Subcutaneous abdominal adipose tissue (tissue), 5 donors: Measurements from ENCODE around the gene CA10.

Experiments used
- H3K27ac ChIP-seq: one replicate; pipeline ENCODE4 v1.7.0; 2013; ENCODE audit warnings: low read depth, mild to moderate bottlenecking, inconsistent platforms, low read length, moderate library complexity
- H3K27me3 ChIP-seq, 5 donors: one replicate each; pipeline ENCODE4 v1.7.0; 2013; ENCODE audit warnings: low read length in 5 of 5, inconsistent platforms in 1 of 5; ENCODE audit not compliant: control insufficient read depth in 5 of 5, insufficient read depth in 4 of 5
- H3K36me3 ChIP-seq, 5 donors: one replicate each; pipeline ENCODE4 v1.7.0; 2013; ENCODE audit warnings: low read length in 5 of 5; ENCODE audit not compliant: control insufficient read depth in 5 of 5, insufficient read depth in 5 of 5
- H3K4me1 ChIP-seq, 5 donors: one replicate each; pipeline ENCODE4 v1.7.0; 2013; ENCODE audit warnings: low read length in 5 of 5, mild to moderate bottlenecking in 3 of 5, moderate library complexity in 1 of 5; ENCODE audit not compliant: control insufficient read depth in 5 of 5, insufficient read depth in 5 of 5
- H3K4me3 ChIP-seq, 5 donors: one replicate each; pipeline ENCODE4 v1.7.0; 2013; ENCODE audit warnings: low read length in 5 of 5, low read depth in 1 of 5
- H3K9ac ChIP-seq, 5 donors: one replicate each; pipeline ENCODE4 v1.7.0; 2013; ENCODE audit warnings: low read length in 5 of 5, mild to moderate bottlenecking in 4 of 5, moderate library complexity in 3 of 5
- H3K9me3 ChIP-seq, 5 donors: one replicate each; pipeline ENCODE4 v1.7.0; 2013; ENCODE audit warnings: low read length in 5 of 5; ENCODE audit not compliant: control insufficient read depth in 5 of 5
- donor health status: healthy.
- donor health status: healthy.
- donor health status: healthy.
- donor health status: healthy.
- donor health status: healthy.

Gene CA10

GRCh38 chr17:51937264-51937663 lies 221.2 kb downstream of the CA10 start:
- H3K36me3 ChIP-seq, result no peaks in the 10 kb centered on the region
- H3K4me1 ChIP-seq, result peaks cover 0 to 3% (median 0%) of the 10 kb centered on the region in 5 donors
- no peak overlapping the region for H3K4me3 ChIP-seq
- no peaks in the 10 kb centered on the region for H3K9me3 ChIP-seq
- no peak overlapping the region for H3K9ac ChIP-seq
- no peak overlapping the region for H3K27ac ChIP-seq
- H3K27me3 ChIP-seq, result peaks cover 0 to 6% (median 0%) of the 10 kb centered on the region in 5 donors

- Histone ChIP-seq H3K4me1 (peaks cover 0 to 3% (median 0%) of the 10 kb centered on the region in 5 donors), H3K9ac (no peak overlapping the region), H3K36me3 (no peaks in the 10 kb centered on the region), H3K4me3 (no peak overlapping the region), H3K27me3 (peaks cover 0 to 6% (median 0%) of the 10 kb centered on the region in 5 donors), H3K9me3 (no peaks in the 10 kb centered on the region), H3K27ac (no peak overlapping the region)
These were observed 223.0 kb downstream of the CA10 start for GRCh38 chr17:51935477-51935876.

GRCh38 chr17:51933647-51934046 lies 224.9 kb downstream of the CA10 start:
- no peaks in the 10 kb centered on the region for H3K36me3 ChIP-seq
- H3K27me3 ChIP-seq, result peaks cover 0 to 3% (median 0%) of the 10 kb centered on the region in 5 donors
- H3K27ac ChIP-seq, result no peak overlapping the region
- peaks cover 0 to 3% (median 0%) of the 10 kb centered on the region in 5 donors for H3K4me1 ChIP-seq
- H3K9me3 ChIP-seq, result no peaks in the 10 kb centered on the region
- H3K4me3 ChIP-seq, result no peak overlapping the region
- no peak overlapping the region for H3K9ac ChIP-seq

GRCh38 chr17:51926448-51926847 lies 232.1 kb downstream of the CA10 start:
- H3K27me3 ChIP-seq, result peaks cover 0 to 2% (median 0%) of the 10 kb centered on the region in 5 donors
- H3K27ac ChIP-seq, result no peak overlapping the region
- H3K36me3 ChIP-seq, result no peaks in the 10 kb centered on the region
- no peak overlapping the region for H3K9ac ChIP-seq
- no peaks in the 10 kb centered on the region for H3K4me1 ChIP-seq
- H3K9me3 ChIP-seq, result no peaks in the 10 kb centered on the region
- no peak overlapping the region for H3K4me3 ChIP-seq

DNA sequence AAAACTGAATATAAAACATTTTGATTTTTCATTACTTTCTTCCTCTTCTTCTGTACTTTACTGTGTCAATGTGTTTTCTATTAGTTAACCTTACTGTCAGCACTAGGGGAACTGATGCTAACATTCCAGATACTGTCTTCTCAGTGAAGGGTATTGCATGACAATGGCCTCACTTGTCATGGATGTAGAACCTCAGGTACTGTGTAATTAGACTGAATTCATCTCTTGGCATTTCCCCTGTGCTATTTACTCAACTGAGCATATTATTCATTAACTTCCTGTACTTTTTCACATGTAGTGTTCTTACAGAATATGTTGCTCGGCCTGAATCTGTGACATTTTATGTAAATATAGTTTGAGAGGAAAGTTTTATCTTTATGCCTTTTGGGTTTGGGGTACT lies 237.0 kb downstream of the CA10 start:
- Histone ChIP-seq H3K4me1 (no peaks in the 10 kb centered on the region), H3K9ac (no peak overlapping the region), H3K36me3 (no peaks in the 10 kb centered on the region), H3K27ac (no peak overlapping the region), H3K27me3 (peaks cover 0 to 2% (median 0%) of the 10 kb centered on the region in 5 donors), H3K9me3 (no peaks in the 10 kb centered on the region), H3K4me3 (no peak overlapping the region)

GRCh38 chr17:51914577-51914976 lies 243.9 kb downstream of the CA10 start:
- Histone ChIP-seq H3K4me1 (no peaks in the 10 kb centered on the region), H3K27me3 (no peaks in the 10 kb centered on the region), H3K9me3 (no peaks in the 10 kb centered on the region), H3K36me3 (no peaks in the 10 kb centered on the region), H3K27ac (no peak overlapping the region), H3K9ac (no peak overlapping the region), H3K4me3 (no peak overlapping the region)

DNA sequence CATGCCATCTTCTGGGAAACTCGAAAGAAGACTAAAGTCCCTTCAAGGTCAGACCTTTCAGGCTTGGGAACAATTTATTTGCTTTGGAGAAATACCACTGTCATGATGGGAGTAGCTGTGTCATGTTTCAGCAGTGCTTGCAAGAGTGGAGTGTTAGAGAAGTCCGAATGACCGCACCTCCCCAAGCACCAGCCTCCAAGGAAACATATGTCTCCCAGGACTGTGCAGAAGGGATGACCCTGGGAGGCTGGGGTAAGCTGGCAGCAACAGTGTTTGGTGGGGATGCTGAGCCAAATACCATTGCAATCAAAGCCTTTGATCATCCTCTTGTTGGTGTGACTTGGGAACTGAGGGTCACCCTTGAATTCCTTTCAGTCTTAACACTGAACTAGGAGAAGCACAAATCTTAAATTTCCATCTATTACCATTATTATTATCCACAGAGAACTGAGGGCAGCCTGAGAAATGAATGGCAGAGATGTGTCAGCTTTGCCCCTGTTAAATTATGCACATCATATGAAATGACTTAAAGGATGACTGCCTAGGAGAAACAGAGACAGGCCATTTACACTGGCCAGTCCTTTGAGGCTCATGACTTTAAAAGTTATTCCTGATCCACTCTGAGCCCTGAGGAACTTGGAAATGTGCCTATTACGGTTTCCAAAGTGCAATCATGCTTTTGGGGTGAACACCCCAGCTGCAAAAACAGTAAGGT lies 244.9 kb downstream of the CA10 start:
- no peaks in the 10 kb centered on the region for H3K9me3 ChIP-seq
- no peaks in the 10 kb centered on the region for H3K27me3 ChIP-seq
- H3K36me3 ChIP-seq, result no peaks in the 10 kb centered on the region
- H3K9ac ChIP-seq, result no peak overlapping the region
- H3K27ac ChIP-seq, result no peak overlapping the region
- H3K4me1 ChIP-seq, result no peaks in the 10 kb centered on the region
- H3K4me3 ChIP-seq, result no peak overlapping the region

- no peaks in the 10 kb centered on the region for H3K27me3 ChIP-seq
- H3K4me1 ChIP-seq, result no peaks in the 10 kb centered on the region
- no peaks in the 10 kb centered on the region for H3K9me3 ChIP-seq
- no peak overlapping the region for H3K27ac ChIP-seq
- no peak overlapping the region for H3K9ac ChIP-seq
- no peak overlapping the region for H3K4me3 ChIP-seq
- no peaks in the 10 kb centered on the region for H3K36me3 ChIP-seq
These were observed 245.6 kb downstream of the CA10 start for GRCh38 chr17:51912939-51913338.

DNA sequence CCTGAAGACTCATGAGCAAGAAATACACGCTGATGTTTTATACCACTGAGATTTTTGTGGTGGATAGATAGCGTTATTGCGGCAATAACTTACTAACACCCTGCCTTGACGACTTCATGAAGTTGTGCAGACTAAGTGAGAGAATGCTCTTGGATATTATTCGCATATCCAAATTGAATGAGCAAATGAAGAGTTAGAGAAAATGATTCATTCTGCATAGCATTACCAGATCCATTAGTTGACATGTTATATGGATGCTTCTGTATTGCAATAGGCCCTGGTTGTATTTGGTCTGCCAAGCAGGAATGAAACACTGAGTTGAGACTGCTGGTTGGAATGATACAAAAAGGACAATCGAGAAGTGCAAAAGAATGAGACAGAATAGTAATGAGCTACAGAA lies 247.3 kb downstream of the CA10 start:
- no peak overlapping the region for H3K9ac ChIP-seq
- no peaks in the 10 kb centered on the region for H3K27me3 ChIP-seq
- H3K4me1 ChIP-seq, result no peaks in the 10 kb centered on the region
- no peak overlapping the region for H3K4me3 ChIP-seq
- H3K36me3 ChIP-seq, result no peaks in the 10 kb centered on the region
- no peaks in the 10 kb centered on the region for H3K9me3 ChIP-seq
- no peak overlapping the region for H3K27ac ChIP-seq

DNA sequence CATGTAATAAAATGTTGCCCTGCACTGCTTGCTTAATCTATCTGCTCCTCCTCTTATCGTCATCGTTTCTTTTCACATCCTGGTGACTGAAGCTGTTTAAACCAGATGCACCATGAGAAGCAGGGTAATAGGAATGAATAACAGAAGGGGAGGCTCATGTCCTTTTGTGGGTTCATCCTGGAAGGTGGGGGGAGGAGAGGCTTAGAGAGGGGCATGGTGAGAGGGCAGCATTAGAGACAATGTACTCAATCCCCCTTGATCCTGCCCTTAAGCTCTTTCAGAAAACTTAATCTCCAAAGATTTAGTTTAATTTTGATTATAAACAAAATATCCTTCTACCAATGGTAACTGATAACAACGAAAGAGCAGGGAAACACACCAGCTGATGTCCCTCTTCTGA lies 248.5 kb downstream of the CA10 start:
- H3K27ac ChIP-seq, result no peak overlapping the region
- H3K4me3 ChIP-seq, result no peak overlapping the region
- no peaks in the 10 kb centered on the region for H3K4me1 ChIP-seq
- no peaks in the 10 kb centered on the region for H3K9me3 ChIP-seq
- H3K36me3 ChIP-seq, result no peaks in the 10 kb centered on the region
- H3K27me3 ChIP-seq, result no peaks in the 10 kb centered on the region
- H3K9ac ChIP-seq, result no peak overlapping the region
